ENCODE data around the gene ARID1B. TPM values are rescaled to one million over a fixed set of nuclear protein-coding genes. Genes with fewer than 3 reads are reported as not detected.

The ARID1B gene
- total RNA-seq, 2 donors from 2014 or later, result 43.9 to 44.6 TPM

DNA sequence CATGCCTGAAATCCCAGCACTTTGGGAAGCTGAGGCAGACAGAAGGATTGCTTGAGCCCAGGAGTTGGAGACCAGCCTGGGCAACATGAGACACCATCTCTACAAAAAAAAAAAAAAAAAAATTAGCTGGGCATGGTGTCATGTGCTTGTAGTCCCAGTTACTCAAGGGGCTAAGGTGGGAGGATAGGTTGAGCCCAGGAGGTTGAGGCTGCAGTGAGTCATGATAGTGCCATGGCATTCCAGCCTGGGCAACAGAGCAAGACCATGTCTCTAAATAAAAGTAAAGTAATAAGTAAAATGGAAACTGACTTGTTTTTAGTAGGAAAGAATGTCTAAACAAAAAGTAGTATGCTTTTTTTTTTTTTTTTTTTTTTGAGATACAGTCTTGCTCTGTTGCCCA is 240.7 kb downstream of the ARID1B start:
- Histone ChIP-seq H3K27ac (no peak overlapping the region), H3K4me1 (peaks cover 0 to 36% of the 10 kb centered on the region in 2 donors), H3K4me3 (no peak overlapping the region), H3K36me3 (no peaks in the 10 kb centered on the region), H3K9me3 (no peaks in the 10 kb centered on the region), H3K27me3 (no peaks in the 10 kb centered on the region)
- TF ChIP-seq, protein P1, sequence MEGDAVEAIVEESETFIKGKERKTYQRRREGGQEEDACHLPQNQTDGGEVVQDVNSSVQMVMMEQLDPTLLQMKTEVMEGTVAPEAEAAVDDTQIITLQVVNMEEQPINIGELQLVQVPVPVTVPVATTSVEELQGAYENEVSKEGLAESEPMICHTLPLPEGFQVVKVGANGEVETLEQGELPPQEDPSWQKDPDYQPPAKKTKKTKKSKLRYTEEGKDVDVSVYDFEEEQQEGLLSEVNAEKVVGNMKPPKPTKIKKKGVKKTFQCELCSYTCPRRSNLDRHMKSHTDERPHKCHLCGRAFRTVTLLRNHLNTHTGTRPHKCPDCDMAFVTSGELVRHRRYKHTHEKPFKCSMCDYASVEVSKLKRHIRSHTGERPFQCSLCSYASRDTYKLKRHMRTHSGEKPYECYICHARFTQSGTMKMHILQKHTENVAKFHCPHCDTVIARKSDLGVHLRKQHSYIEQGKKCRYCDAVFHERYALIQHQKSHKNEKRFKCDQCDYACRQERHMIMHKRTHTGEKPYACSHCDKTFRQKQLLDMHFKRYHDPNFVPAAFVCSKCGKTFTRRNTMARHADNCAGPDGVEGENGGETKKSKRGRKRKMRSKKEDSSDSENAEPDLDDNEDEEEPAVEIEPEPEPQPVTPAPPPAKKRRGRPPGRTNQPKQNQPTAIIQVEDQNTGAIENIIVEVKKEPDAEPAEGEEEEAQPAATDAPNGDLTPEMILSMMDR (IDR thresholded peaks at IDR 0.05), result no peak
- no peak for DNase-seq (ENCODE audit: low spot score)

DNA sequence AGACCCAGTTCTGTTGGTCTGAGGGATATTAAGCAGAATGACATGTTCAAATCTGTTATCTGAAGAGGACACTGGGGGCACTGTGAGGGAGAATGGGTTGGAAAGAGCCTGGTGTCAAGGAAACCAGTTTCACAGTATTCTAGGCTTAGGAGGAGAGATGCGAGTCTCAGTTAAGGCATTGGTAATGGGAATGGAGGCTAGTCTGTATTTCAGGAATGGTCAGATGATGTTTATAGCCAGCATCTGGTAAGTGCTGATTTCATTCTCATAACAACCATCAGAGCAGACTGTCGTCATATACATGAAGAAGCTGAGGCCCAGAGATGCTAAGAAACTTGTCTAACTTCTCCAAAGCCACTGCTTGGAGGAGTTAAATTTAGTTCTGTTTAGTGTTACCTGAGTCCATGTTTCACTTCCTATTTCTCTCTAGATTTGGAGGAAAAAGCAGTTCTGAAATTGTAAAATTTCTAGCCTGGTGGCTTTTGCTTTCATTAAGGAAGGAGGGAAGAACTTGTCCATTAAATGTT is 242.0 kb downstream of the ARID1B start:
- no peaks in the 10 kb centered on the region for H3K36me3 ChIP-seq
- H3K4me3 ChIP-seq, result no peak overlapping the region
- DNase-seq (ENCODE audit: low spot score), result no peak
- H3K27ac ChIP-seq, result no peak overlapping the region
- H3K27me3 ChIP-seq, result no peaks in the 10 kb centered on the region
- H3K4me1 ChIP-seq, result peaks cover 0 to 41% of the 10 kb centered on the region in 2 donors
- no peaks in the 10 kb centered on the region for H3K9me3 ChIP-seq
- TF ChIP-seq, protein P1 (IDR thresholded peaks at IDR 0.05), result no peak

DNA sequence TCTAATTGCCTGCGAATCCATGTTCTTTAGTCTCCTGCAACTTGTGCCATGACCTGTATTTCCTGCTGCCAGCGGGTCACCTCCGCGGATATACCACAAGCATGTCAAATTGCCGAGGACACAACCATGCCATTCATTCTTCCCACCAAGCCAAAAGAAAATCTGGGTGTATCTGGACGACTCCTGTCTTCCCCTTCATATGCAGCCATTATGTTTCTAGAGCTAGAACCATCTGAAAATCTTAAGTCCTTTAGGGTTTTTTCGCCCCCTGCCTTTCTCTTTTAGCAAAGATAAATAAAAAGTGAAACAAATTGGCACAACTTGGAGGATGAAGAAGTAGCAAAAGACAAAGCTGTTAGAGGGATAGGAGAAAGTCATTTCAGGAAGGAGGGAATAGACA is 242.6 kb downstream of the ARID1B start:
- Histone ChIP-seq H3K4me3 (no peak overlapping the region), H3K36me3 (no peaks in the 10 kb centered on the region), H3K4me1 (peaks cover 0 to 44% of the 10 kb centered on the region in 2 donors), H3K27me3 (no peaks in the 10 kb centered on the region), H3K27ac (no peak overlapping the region), H3K9me3 (no peaks in the 10 kb centered on the region)
- TF ChIP-seq, protein P1 (IDR thresholded peaks at IDR 0.05), result no peak
- no peak for DNase-seq (ENCODE audit: low spot score)

DNA sequence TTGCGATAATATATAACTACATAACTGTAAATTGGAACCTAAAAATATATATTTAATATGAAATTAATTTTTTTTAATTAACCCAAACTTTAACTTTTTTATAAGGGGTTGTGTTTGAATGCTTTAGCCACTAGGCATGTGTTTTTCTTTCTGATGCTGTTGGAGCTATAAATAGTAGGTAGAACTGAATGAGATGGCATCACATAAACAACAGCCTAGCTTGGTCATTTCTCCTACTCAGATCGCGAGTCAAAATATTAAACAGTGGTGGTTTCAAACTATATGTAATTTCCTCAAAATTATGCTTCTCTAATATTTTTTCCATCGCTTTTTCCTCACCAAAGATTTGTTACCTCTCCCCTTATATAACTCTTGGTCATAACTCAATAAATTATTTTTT is 243.2 kb downstream of the ARID1B start:
- TF ChIP-seq, protein P1 (IDR thresholded peaks at IDR 0.05), result no peak
- no peak for DNase-seq (ENCODE audit: low spot score)
- peaks cover 0 to 41% of the 10 kb centered on the region in 2 donors for H3K4me1 ChIP-seq
- peaks cover 0 to 1% of the 10 kb centered on the region in 2 donors for H3K9me3 ChIP-seq
- peak overlapping the region; percentile 63 to 81 for H3K4me3 ChIP-seq
- no peaks in the 10 kb centered on the region for H3K36me3 ChIP-seq
- H3K27me3 ChIP-seq, result no peaks in the 10 kb centered on the region
- peak overlapping the region; percentile 98 to 99 for H3K27ac ChIP-seq

DNA sequence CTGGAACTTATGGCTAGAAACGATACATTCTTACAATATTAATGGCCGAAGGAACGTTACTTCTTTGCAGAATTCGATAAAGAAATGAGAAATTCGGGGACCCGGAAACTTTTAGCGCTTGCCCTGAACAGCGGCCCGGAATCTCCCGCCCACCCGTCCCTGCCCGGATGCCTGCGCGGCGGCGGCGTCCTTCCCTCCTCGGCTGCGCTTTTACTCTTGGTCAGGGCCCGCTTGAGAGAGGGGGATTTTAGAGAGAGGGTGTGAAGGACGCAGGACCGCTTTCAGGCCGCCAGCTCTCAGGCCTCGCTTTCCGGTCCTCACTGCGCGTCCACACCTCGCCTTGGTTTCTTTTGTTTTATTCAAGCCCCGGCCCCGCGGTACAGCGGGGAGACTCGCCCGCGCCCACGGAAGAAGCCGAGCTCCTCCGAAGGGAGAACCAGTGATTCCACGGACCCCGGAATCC is 243.7 kb downstream of the ARID1B start:
- Histone ChIP-seq H3K4me1 (peaks cover 0 to 36% of the 10 kb centered on the region in 2 donors), H3K9me3 (peaks cover 0 to 7% of the 10 kb centered on the region in 2 donors), H3K4me3 (peak overlapping the region; percentile 63 to 81), H3K27ac (peak overlapping the region; percentile 98 to 99), H3K27me3 (no peaks in the 10 kb centered on the region), H3K36me3 (no peaks in the 10 kb centered on the region)
- TF ChIP-seq, protein P1 (IDR thresholded peaks at IDR 0.05), result no peak
- peak; percentile 66 for DNase-seq (ENCODE audit: low spot score)
